Panc1 (cell line): ENCODE results near the gene CCDC71.

Experiments
- TCF7L2 ChIP-seq: IDR thresholded peaks from 2 replicates; pipeline ENCODE4 v1.6.1; 2011; ENCODE audit warnings: mild to moderate bottlenecking, low read depth, low read length, inconsistent platforms
- TF ChIP-seq, protein P1 (sequence below): fragments of 450-650 bp; IDR thresholded peaks from 2 replicates; pipeline ENCODE4 v1.5.1; 2017; ENCODE audit warnings: mild to moderate bottlenecking

DNA sequence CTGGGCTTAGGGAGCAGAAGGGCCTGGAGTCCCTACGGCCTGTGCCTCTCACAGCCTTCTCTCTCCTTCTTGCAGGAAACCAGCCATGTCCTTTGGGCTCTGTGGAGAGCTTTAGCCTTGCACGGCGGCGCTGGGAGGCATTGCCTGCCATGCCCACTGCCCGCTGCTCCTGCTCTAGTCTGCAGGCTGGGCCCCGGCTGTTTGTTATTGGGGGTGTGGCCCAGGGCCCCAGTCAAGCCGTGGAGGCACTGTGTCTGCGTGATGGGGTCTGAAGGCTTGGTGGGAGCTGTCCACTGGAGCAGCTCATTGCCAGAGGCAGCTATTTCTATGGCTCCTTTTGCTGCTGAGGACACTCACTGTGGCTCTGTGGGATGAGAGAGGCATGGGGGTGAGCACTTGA lies 9.4 kb upstream of the CCDC71 start:
- TF ChIP-seq TCF7L2, result no peak
- TF ChIP-seq, protein P1, sequence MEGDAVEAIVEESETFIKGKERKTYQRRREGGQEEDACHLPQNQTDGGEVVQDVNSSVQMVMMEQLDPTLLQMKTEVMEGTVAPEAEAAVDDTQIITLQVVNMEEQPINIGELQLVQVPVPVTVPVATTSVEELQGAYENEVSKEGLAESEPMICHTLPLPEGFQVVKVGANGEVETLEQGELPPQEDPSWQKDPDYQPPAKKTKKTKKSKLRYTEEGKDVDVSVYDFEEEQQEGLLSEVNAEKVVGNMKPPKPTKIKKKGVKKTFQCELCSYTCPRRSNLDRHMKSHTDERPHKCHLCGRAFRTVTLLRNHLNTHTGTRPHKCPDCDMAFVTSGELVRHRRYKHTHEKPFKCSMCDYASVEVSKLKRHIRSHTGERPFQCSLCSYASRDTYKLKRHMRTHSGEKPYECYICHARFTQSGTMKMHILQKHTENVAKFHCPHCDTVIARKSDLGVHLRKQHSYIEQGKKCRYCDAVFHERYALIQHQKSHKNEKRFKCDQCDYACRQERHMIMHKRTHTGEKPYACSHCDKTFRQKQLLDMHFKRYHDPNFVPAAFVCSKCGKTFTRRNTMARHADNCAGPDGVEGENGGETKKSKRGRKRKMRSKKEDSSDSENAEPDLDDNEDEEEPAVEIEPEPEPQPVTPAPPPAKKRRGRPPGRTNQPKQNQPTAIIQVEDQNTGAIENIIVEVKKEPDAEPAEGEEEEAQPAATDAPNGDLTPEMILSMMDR, result no peak
